Activated T-cell treated with anti-CD3 and anti-CD28 coated beads for 4 hours (primary cell): ENCODE measurements around the gene HOXC10.

Experiments
- DNase-seq: peaks from one replicate; pipeline ENCODE4 v3.0.0-alpha.2; 2020

HOXC10 gene

DNA sequence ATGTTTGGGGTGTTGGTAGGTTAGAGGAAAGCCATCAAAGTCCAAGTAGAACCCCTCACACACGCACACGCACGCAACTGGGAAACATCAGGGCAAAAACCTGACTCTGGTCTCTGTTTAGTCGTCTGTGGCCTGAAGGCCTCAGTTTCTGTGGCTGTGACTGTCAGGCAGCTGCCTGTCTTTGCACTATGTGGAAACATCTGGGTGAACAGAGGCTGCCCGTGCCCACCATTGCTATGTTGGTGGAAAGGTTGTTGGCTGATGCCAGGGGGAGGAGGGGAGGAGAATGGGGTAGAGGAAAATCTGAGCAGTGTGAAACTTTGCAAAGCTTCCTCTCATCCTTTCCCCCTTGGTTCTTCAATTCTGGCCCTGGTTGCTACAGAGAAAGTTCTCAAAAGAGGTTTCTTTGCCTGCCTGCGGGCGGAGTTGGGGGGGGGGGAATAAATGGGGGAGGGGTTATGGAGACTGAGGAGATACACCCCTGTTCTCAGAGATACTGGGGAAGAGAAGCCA is 7.5 kb downstream of the HOXC10 start:
- DNase-seq, result no peak

DNA sequence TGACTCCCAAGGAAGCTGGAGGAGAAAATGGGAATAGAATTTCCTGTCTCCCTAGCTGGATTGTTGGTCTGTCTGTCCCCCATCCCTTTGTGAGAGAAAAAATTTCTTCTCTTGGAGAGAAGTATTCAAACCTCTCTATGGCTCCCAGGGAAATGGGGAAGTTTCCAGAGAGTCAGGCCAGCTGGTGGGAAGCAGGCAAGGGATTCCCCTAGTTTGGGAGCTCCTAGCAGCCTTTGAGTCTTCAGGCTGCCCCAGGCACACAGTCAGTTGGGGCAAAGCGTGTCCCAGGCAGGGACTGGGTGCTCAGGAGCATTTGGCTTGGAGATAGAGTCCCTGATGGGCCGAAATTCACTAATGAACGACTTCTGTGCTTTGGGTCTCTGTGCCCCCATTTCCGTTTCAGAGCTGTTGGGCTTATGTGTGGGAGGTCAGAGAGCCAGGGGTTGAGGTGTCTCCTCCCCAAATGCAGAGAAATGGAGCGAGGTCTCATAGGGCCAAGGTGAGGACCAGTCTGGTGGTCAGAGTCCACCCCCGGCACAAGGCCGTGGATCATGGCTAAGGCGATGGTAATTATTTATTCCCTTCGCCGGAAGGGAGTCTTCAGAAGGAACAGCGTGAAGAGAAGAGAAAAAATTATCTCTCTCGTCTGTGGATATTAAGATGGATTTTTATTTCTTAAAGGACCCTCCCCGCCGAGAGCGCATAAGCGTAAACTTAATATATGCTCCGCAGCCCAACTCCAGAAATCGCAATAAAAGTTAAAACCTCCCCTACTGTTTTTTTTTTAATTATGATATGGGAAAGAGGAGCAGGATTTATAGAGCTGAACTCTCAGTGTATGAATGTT is 8.4 kb downstream of the HOXC10 start:
- no peak for DNase-seq

GRCh38 chr12:53994009-53994263 is 9.0 kb downstream of the HOXC10 start:
- DNase-seq, result no peak

GRCh38 chr12:53994264-53995001 is 9.5 kb downstream of the HOXC10 start:
- DNase-seq, result no peak

DNA sequence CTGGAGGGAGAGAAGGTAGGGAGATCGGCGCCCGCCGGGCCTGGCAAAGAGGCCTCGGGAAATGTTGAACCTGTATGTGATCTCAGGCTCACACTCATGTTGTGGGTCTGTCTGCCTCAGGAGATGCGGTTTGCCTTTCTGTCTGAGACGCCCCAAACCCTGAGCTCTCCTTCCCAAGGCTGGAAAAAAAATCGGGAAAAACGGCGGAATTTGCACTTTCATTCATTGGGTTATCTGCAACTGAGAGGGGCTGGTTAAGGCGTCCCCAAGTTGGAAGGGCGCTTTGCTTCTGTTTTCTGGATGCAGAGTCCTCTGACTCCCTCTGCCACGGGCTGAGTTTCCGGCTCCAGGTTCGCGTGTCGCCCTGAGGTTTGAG is 10.0 kb downstream of the HOXC10 start:
- no peak for DNase-seq

- no peak for DNase-seq
Measured at GRCh38 chr12:53995378-53996239, 10.7 kb downstream of the HOXC10 start.

- no peak for DNase-seq
Measured at GRCh38 chr12:53996240-53997203, 11.6 kb downstream of the HOXC10 start.

DNA sequence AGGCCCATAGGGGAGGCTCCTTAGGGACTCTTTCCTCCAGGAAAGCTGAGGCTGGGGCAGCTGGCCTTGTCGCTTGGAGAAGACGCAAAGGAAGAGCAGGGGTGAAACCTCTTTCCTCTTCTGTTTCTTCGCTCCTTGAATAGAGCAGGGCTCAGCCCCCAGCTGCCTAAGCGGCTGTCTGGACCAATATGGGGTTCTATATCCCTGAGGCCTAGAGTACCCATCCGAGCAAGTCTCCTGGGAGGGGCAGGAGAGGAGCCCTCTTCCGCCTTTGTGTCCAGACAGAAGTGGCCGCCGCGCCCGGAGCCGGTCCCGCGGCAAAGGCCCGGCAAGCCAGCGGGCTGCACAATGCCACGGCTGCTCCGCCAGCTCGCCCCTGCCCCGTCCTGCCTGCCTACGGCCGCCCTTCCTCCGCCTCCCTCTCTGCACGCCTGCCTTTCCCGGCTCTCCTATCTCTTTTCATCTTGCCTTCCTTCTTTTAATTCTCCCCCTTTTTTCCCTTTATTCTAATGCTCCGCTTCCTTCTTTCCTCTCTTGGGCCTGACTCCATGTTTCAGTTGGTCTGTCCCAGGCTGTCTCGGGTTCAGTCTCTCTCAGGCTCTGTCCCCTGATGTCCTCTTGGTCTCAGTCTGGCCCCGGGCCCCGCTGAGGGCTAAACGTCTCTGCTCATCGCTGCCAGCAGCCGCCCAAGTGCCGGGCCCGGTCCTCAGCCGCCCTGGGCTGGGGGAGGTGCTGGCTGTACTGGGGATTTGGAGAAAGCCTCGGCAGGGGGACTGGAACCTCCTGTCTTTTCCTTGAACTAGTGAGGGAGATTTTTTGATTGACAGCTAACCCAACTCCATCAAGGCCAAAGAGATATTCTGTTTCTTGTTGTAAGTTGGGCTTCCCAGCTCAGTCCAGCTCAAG is 12.5 kb downstream of the HOXC10 start:
- no peak for DNase-seq

- no peak for DNase-seq
Measured at GRCh38 chr12:53998110-53998899, 13.4 kb downstream of the HOXC10 start.

GRCh38 chr12:53998900-53999236 is 13.9 kb downstream of the HOXC10 start:
- DNase-seq, result no peak

DNA sequence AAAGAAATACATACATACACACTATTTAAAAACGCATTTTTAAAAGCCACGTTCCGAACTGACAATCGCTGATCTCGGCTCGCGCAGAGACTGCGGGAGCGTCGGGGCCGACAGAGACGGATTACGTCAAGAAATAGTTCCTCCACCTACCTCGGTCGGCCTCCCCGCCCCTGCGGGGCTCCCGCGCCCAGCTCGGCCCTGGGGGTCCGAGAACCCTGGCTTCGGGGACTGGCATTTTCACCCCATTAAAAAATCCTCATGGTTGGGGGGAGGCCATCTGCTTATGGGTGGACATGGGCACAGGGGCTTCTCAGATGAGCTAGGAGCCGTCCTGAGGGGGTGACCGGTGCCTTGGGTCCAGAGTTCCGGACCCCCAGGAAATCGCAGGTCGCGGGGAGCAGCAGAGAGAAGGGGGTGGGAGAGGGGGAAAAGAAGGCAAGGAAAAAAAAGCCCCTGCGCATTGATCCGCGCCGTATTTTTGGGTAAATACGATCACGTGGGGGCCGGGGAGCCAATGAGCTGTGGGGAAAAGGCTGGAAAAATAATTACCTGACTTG is 14.7 kb downstream of the HOXC10 start:
- no peak for DNase-seq

DNA sequence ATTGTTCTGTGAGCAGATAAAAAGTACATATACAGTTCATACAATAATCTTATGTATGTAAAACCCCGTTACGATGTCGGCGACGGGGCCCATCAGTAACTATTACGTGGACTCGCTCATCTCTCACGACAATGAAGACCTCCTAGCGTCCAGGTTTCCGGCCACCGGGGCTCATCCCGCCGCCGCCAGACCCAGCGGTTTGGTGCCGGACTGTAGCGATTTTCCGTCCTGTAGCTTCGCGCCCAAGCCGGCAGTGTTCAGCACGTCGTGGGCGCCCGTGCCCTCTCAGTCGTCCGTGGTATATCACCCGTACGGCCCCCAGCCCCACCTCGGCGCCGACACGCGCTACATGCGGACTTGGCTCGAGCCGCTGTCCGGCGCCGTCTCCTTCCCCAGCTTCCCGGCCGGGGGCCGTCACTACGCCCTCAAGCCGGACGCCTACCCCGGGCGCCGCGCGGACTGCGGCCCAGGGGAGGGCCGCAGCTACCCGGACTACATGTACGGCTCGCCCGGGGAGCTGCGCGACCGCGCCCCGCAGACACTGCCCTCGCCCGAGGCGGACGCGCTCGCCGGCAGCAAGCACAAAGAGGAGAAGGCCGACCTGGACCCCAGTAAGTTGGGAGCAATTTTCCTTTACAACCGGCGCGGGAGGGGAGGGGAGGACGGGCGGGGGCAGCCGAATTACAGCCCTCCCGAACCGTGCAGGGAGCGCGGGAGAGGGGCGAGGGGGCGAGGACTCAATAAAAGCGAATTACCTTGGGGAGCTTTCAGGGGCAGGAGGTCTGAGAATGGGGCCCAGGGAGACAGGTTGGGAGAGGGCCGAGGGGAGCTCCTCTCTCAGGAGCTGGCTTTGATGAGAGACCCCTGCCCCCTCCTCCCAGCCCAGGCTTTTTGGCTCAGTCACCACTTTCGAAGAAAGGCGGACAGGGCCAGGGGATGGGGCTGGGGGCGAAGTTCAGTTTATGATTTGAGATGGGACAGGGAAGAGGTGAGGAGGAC is 15.5 kb downstream of the HOXC10 start, which contains the start of gene HOXC9:
TSS of gene HOXC9 (plus strand) at position 46 of the 999 bp plus-strand sequence. CDS start at position 74, 28 bp downstream.
- DNase-seq, result no peak

- no peak for DNase-seq
Measured at GRCh38 chr12:54001283-54002187, 16.6 kb downstream of the HOXC10 start.

- DNase-seq, result no peak
Measured at GRCh38 chr12:54002278-54002914, 17.4 kb downstream of the HOXC10 start.

DNA sequence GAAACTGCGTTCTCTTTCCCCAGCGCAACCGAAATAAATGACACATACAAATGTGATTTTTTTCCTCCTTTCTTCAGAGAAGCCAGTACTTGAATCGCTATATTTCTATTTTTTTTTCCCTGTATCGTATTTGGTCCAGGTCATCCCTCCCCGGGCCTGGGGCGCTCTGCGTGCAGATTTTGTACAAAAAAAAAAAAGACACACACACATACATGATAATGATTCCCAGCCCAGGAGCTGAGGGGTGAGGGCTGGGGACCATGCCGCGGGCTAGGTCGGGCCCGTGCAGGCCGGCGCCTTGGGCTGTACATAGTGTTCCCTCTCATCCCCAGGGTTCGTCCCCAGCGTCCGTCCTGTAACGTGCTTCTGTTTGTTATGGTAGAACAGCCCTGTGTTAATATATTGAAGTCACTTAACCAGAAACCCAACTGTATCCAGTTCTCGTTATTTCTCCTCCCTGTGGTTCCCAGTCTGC is 18.0 kb downstream of the HOXC10 start:
- no peak for DNase-seq

- no peak for DNase-seq
Measured at GRCh38 chr12:54003625-54004024, 18.7 kb downstream of the HOXC10 start.
